SK-N-SH (cell line): ENCODE data around the gene MBTPS1. TPM values are rescaled to one million over a fixed set of nuclear protein-coding genes. Genes with fewer than 3 reads are reported as not detected.

Experiments used
- CTCF ChIA-PET: fragments of 300-600, 350-600 bp; formaldehyde crosslinking; extraction: SDS; loops from one replicate; lab custom pipeline; 2021; lab: Yijun Ruan, JAX
- POLR2A ChIA-PET: fragments of 350-600 bp; sonication (Branson Sonifier 250); formaldehyde crosslinking; extraction: SDS; loops from one replicate; lab custom pipeline; 2020; ENCODE audit warnings: antibody characterized with exemption, inconsistent platforms; lab: Yijun Ruan, JAX
- DNase-seq: peaks from one replicate; pipeline ENCODE4 v3.0.0; 2012
- H2AFZ ChIP-seq: fragments of 200-600 bp; sonication (generic); 2 replicates; pipeline ENCODE4 v1.8.1; 2016; ENCODE audit warnings: antibody characterized with exemption, mild to moderate bottlenecking, low read depth
- H3F3A ChIP-seq: fragments of 200-600 bp; sonication (generic); replicated peaks from 2 replicates; pipeline ENCODE3; 2016; ENCODE audit warnings: antibody characterized with exemption, mild to moderate bottlenecking; ENCODE audit not compliant: insufficient read depth
- H3K27ac ChIP-seq, 2 experiments: fragments of 200-500 bp in 1 of 2; fragments of 200-600 bp in 1 of 2; sonication (Bioruptor generic) in 1 of 2; sonication (generic), shearing (Covaris generic) in 1 of 2; 2 replicates each; pipeline versions ENCODE4 v1.5.1 to v1.6.1; 2014 to 2016; ENCODE audit warnings: low read depth in 2 of 2, inconsistent platforms in 1 of 2, low read length in 1 of 2, mild to moderate bottlenecking in 1 of 2, mixed read lengths in 1 of 2
- H3K27me3 ChIP-seq: fragments of 200-600 bp; sonication (generic), shearing (Covaris generic); 2 replicates; pipeline ENCODE4 v1.6.1; 2016; ENCODE audit warnings: mixed run types; ENCODE audit not compliant: insufficient read depth
- H3K36me3 ChIP-seq, 2 experiments: fragments of 200-500 bp in 1 of 2; fragments of 200-600 bp in 1 of 2; sonication (Bioruptor generic) in 1 of 2; sonication (generic) in 1 of 2; replicated peaks in 1 of 2; 2 replicates each; pipeline versions ENCODE3 to v1.5.1; 2014 to 2016; ENCODE audit warnings: low read length in 1 of 2, mild to moderate bottlenecking in 1 of 2; ENCODE audit not compliant: insufficient read depth in 2 of 2, control insufficient read depth in 1 of 2
- H3K4me1 ChIP-seq, 2 experiments: fragments of 200-500 bp in 1 of 2; fragments of 200-600 bp in 1 of 2; sonication (Bioruptor generic) in 1 of 2; sonication (generic), shearing (Covaris generic) in 1 of 2; 2 replicates each; pipeline versions ENCODE4 v1.5.1 to v1.6.1; 2014 to 2016; ENCODE audit warnings: low read depth in 1 of 2, low read length in 1 of 2, mixed run types in 1 of 2; ENCODE audit not compliant: insufficient read depth in 2 of 2, control insufficient read depth in 1 of 2
- H3K4me2 ChIP-seq: fragments of 200-600 bp; sonication (generic), shearing (Covaris generic); 2 replicates; pipeline ENCODE4 v1.6.1; 2017; ENCODE audit warnings: mixed run types
- H3K4me3 ChIP-seq, 2 experiments: fragments of 200-500 bp in 1 of 2; fragments of 200-600 bp in 1 of 2; sonication (Bioruptor generic) in 1 of 2; sonication (generic), shearing (Covaris generic) in 1 of 2; 2 replicates each; pipeline versions ENCODE4 v1.5.1 to v1.8.1; 2014 to 2016; ENCODE audit warnings: low read depth in 2 of 2, inconsistent platforms in 1 of 2, low read length in 1 of 2, mild to moderate bottlenecking in 1 of 2, mixed read lengths in 1 of 2, moderate library complexity in 1 of 2
- H3K79me2 ChIP-seq: fragments of 200-600 bp; sonication (generic); 2 replicates; pipeline ENCODE4 v1.8.1; 2017; ENCODE audit warnings: mild to moderate bottlenecking; ENCODE audit not compliant: insufficient read depth
- H3K9ac ChIP-seq: fragments of 200-600 bp; sonication (generic); 2 replicates; pipeline ENCODE4 v1.6.1; 2017; ENCODE audit warnings: mixed run types
- H3K9me2 ChIP-seq: fragments of 200-600 bp; sonication (generic); 2 replicates; pipeline ENCODE4 v1.6.1; 2017; ENCODE audit warnings: mixed run types
- H3K9me3 ChIP-seq: fragments of 200-600 bp; sonication (generic); 2 replicates; pipeline ENCODE4 v1.6.1; 2017; ENCODE audit warnings: mixed run types, mild to moderate bottlenecking, moderate library complexity
- H4K20me1 ChIP-seq: fragments of 200-600 bp; sonication (generic); 2 replicates; pipeline ENCODE4 v1.6.1; 2017; ENCODE audit warnings: mild to moderate bottlenecking, mixed run types; ENCODE audit not compliant: insufficient read depth
- ELF1 ChIP-seq: IDR thresholded peaks from 2 replicates; pipeline ENCODE4 v1.4.0; 2012
- FOSL2 ChIP-seq: IDR thresholded peaks from 2 replicates; pipeline ENCODE4 v1.4.0; 2012; ENCODE audit warnings: low read depth, mild to moderate bottlenecking, moderate library complexity, borderline replicate concordance
- JUND ChIP-seq: IDR thresholded peaks from 2 replicates; pipeline ENCODE4 v1.4.0; 2012
- MXI1 ChIP-seq: IDR thresholded peaks from 2 replicates; pipeline ENCODE4 v1.6.1; 2012; ENCODE audit warnings: mild to moderate bottlenecking, low read depth, low read length, improper control_type of control experiment
- NRF1 ChIP-seq: IDR thresholded peaks from 2 replicates; pipeline ENCODE4 v1.6.1; 2012; ENCODE audit warnings: low read depth, mild to moderate bottlenecking, low read length
- RCOR1 ChIP-seq: fragments of 150-350 bp; IDR thresholded peaks from 2 replicates; pipeline ENCODE4 v1.6.1; 2017; ENCODE audit warnings: antibody characterized with exemption, low read length
- RFX5 ChIP-seq: IDR thresholded peaks from 2 replicates; pipeline ENCODE4 v1.6.1; 2012; ENCODE audit warnings: mild to moderate bottlenecking, improper control_type of control experiment, low read length
- SIN3A ChIP-seq: IDR thresholded peaks from 2 replicates; pipeline ENCODE4 v1.6.1; 2012; ENCODE audit warnings: low read depth, mild to moderate bottlenecking, low read length, moderate library complexity, borderline replicate concordance
- TAF1 ChIP-seq: IDR thresholded peaks from 2 replicates; pipeline ENCODE4 v1.6.1; 2012; ENCODE audit warnings: low read depth, mild to moderate bottlenecking, low read length, moderate library complexity, borderline replicate concordance
- TCF12 ChIP-seq: IDR thresholded peaks from 2 replicates; pipeline ENCODE4 v1.4.0; 2012
- USF1 ChIP-seq: IDR thresholded peaks from 2 replicates; pipeline ENCODE4 v1.4.0; 2012; ENCODE audit warnings: low read depth, borderline replicate concordance
- YY1 ChIP-seq: IDR thresholded peaks from 2 replicates; pipeline ENCODE4 v1.4.0; 2012; ENCODE audit warnings: low read depth, mild to moderate bottlenecking
- ZBTB33 ChIP-seq: IDR thresholded peaks from 2 replicates; pipeline ENCODE4 v1.4.0; 2012; ENCODE audit warnings: low read depth, borderline replicate concordance
- WGBS: methylation state at CpG from one replicate; pipeline ENCODE4 v1.1.6; 2017; ENCODE audit warnings: low lambda C conversion rate; 5-methylcytosine and 5-hydroxymethylcytosine counted together
- polyA plus RNA-seq, 3 experiments: library from polyadenylated mRNA; depleted of rRNA; stranded (reverse); fragments of >200 nt; gene quantifications; 2 replicates each; pipeline ENCODE4 v1.2.3, GENCODE V29; 2012

The MBTPS1 gene
- polyA plus RNA-seq, 1 of the 3 experiments (the other 2 are of a cell fraction), result 84.9 TPM

GRCh38 chr16:84024854-84025253, 91.9 kb downstream of the MBTPS1 start:
- no peaks in the 10 kb centered on the region for H3F3A ChIP-seq
- no peaks in the 10 kb centered on the region for H3K79me2 ChIP-seq
- 46% methylated on average over 6 of the region's 9 CpGs for WGBS
- no peaks in the 10 kb centered on the region for H4K20me1 ChIP-seq
- no peaks in the 10 kb centered on the region for H3K4me1 ChIP-seq
- 0 out of 4 replicates have a peak overlapping the region, but pooled peaks of 1 of the 2 experiments have one; percentile 23 for H3K27ac ChIP-seq
- CTCF ChIA-PET, result interaction anchor here (1.1 kb wide), 1 partner anchor 38 kb away, joined by 3 read pairs; no protein-coding TSS in a partner anchor
- no peaks in the 10 kb centered on the region for H3K27me3 ChIP-seq
- POLR2A ChIA-PET, result no interaction called here
- no peak overlapping the region for H3K9ac ChIP-seq
- no peaks in the 10 kb centered on the region for H3K9me2 ChIP-seq
- DNase-seq, result no peak
- no peak for TF ChIP-seq ELF1
- TF ChIP-seq MXI1, result no peak
- TF ChIP-seq JUND, result peak; percentile 36; the same call in 1 of the 2 replicates
- TF ChIP-seq TCF12, result peak; percentile 33; the same call in 1 of the 2 replicates
- TF ChIP-seq RCOR1, result no peak
- peak; percentile 67 for TF ChIP-seq FOSL2
- H3K4me2 ChIP-seq, result no peak overlapping the region
- no peaks in the 10 kb centered on the region for H3K36me3 ChIP-seq
- H3K9me3 ChIP-seq, result no peaks in the 10 kb centered on the region
- no peak overlapping the region for H2AFZ ChIP-seq
- no peak overlapping the region for H3K4me3 ChIP-seq

GRCh38 chr16:84022644-84023043, 94.1 kb downstream of the MBTPS1 start:
- Histone ChIP-seq H3K79me2 (no peaks in the 10 kb centered on the region), H3K4me3 (no peak overlapping the region), H2AFZ (no peak overlapping the region)
- 75% methylated on average over 11 of the region's 11 CpGs for WGBS
- no peak for DNase-seq
- no peak for TF ChIP-seq SIN3A
- no peak for TF ChIP-seq RCOR1
- no peak for TF ChIP-seq USF1
- TF ChIP-seq TAF1, result no peak
- no peak for TF ChIP-seq NRF1
- TF ChIP-seq, all 33 proteins: peak for 0
- H3K9me3 ChIP-seq, result no peaks in the 10 kb centered on the region
- no peaks in the 10 kb centered on the region for H3K9me2 ChIP-seq
- CTCF ChIA-PET, result interaction anchor here (0.5 to 1.9 kb wide), 3 partner anchors 39 to 66 kb away, joined by 3 to 6 read pairs (median 4); no protein-coding TSS in a partner anchor
- no peaks in the 10 kb centered on the region for H3K27me3 ChIP-seq
- H3K27ac ChIP-seq, result no peak overlapping the region
- H3K36me3 ChIP-seq, result no peaks in the 10 kb centered on the region
- H3K9ac ChIP-seq, result no peak overlapping the region
- no peaks in the 10 kb centered on the region for H3F3A ChIP-seq
- no peaks in the 10 kb centered on the region for H4K20me1 ChIP-seq
- no peaks in the 10 kb centered on the region for H3K4me1 ChIP-seq
- POLR2A ChIA-PET, result no interaction called here
- H3K4me2 ChIP-seq, result no peak overlapping the region

GRCh38 chr16:84021488-84021887, 95.3 kb downstream of the MBTPS1 start:
- Histone ChIP-seq H3K4me2 (no peak overlapping the region), H3K9me2 (no peaks in the 10 kb centered on the region), H3K27me3 (no peaks in the 10 kb centered on the region), H3K79me2 (no peaks in the 10 kb centered on the region), H3K4me1 (no peaks in the 10 kb centered on the region), H2AFZ (no peak overlapping the region)
- POLR2A ChIA-PET, result no interaction called here
- TF ChIP-seq SIN3A, result no peak
- TF ChIP-seq JUND, result no peak
- no peak for TF ChIP-seq RFX5
- TF ChIP-seq YY1, result no peak
- no peak for TF ChIP-seq TCF12
- TF ChIP-seq ZBTB33, result no peak
- TF ChIP-seq, all 33 proteins: peak for 0
- WGBS, result 65% methylated on average over 5 of the region's 5 CpGs
- no peak overlapping the region for H3K27ac ChIP-seq
- CTCF ChIA-PET, result interaction anchor here (1.4 to 1.9 kb wide), 2 partner anchors 42 to 65 kb away, joined by 4 to 6 read pairs; no protein-coding TSS in a partner anchor
- no peaks in the 10 kb centered on the region for H3K36me3 ChIP-seq
- no peaks in the 10 kb centered on the region for H3K9me3 ChIP-seq
- H3F3A ChIP-seq, result no peaks in the 10 kb centered on the region
- H3K4me3 ChIP-seq, result no peak overlapping the region
- H3K9ac ChIP-seq, result no peak overlapping the region
- no peaks in the 10 kb centered on the region for H4K20me1 ChIP-seq
- no peak for DNase-seq
